Measurements from ENCODE around the gene CPSF4L. TPM values are rescaled to one million over a fixed set of nuclear protein-coding genes. Genes with fewer than 3 reads are reported as not detected.

Gene CPSF4L
- total and polyA plus RNA-seq, 2 of the 13 experiments (the other 11 are each of a cell fraction or from before 2014, with no cell fraction given), result 0.73 to 1.6 TPM

GRCh38 chr17:73268582-73269328 lies 7.1 kb upstream of the CPSF4L start (continued):
- TF ChIP-seq, protein P1, sequence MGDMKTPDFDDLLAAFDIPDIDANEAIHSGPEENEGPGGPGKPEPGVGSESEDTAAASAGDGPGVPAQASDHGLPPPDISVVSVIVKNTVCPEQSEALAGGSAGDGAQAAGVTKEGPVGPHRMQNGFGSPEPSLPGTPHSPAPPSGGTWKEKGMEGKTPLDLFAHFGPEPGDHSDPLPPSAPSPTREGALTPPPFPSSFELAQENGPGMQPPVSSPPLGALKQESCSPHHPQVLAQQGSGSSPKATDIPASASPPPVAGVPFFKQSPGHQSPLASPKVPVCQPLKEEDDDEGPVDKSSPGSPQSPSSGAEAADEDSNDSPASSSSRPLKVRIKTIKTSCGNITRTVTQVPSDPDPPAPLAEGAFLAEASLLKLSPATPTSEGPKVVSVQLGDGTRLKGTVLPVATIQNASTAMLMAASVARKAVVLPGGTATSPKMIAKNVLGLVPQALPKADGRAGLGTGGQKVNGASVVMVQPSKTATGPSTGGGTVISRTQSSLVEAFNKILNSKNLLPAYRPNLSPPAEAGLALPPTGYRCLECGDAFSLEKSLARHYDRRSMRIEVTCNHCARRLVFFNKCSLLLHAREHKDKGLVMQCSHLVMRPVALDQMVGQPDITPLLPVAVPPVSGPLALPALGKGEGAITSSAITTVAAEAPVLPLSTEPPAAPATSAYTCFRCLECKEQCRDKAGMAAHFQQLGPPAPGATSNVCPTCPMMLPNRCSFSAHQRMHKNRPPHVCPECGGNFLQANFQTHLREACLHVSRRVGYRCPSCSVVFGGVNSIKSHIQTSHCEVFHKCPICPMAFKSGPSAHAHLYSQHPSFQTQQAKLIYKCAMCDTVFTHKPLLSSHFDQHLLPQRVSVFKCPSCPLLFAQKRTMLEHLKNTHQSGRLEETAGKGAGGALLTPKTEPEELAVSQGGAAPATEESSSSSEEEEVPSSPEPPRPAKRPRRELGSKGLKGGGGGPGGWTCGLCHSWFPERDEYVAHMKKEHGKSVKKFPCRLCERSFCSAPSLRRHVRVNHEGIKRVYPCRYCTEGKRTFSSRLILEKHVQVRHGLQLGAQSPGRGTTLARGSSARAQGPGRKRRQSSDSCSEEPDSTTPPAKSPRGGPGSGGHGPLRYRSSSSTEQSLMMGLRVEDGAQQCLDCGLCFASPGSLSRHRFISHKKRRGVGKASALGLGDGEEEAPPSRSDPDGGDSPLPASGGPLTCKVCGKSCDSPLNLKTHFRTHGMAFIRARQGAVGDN (CRISPR knock-in tag; IDR thresholded peaks at IDR 0.05), result peak; percentile 73
- TF ChIP-seq MATR3 (CRISPR knock-in tag; IDR thresholded peaks at IDR 0.05) (no peak), HDAC6 (IDR thresholded peaks at IDR 0.05; ENCODE audit: low read depth, low read length) (no peak), SNRNP70 (IDR thresholded peaks at IDR 0.05; ENCODE audit: low read depth, low read length) (no peak), ZNF713 (CRISPR knock-in tag; IDR thresholded peaks at IDR 0.05) (no peak), AFF4 (CRISPR knock-in tag; IDR thresholded peaks at IDR 0.05) (no peak), FUBP1 (CRISPR knock-in tag; IDR thresholded peaks at IDR 0.05; ENCODE audit: borderline replicate concordance) (no peak), HDAC2 (CRISPR knock-in tag; IDR thresholded peaks at IDR 0.05) (no peak), KDM3A (CRISPR knock-in tag; IDR thresholded peaks at IDR 0.05; ENCODE audit: low read depth) (no peak), AGO1 (IDR thresholded peaks at IDR 0.05; ENCODE audit: low read depth, low read length, poor library complexity, severe bottlenecking) (no peak), REPIN1 (CRISPR knock-in tag; IDR thresholded peaks at IDR 0.05; ENCODE audit: borderline replicate concordance, low read depth) (no peak), ELF4 (CRISPR knock-in tag; IDR thresholded peaks at IDR 0.05; ENCODE audit: borderline replicate concordance) (no peak), HCFC1 (IDR thresholded peaks at IDR 0.05; ENCODE audit: low read depth, low read length) (no peak), RARA (CRISPR knock-in tag; IDR thresholded peaks at IDR 0.05) (no peak), ZNF33B (CRISPR knock-in tag; IDR thresholded peaks at IDR 0.05) (no peak), ZNF674 (CRISPR knock-in tag; IDR thresholded peaks at IDR 0.05; ENCODE audit: low read depth) (no peak), ZNF746 (CRISPR knock-in tag; IDR thresholded peaks at IDR 0.05) (no peak), ZFX (CRISPR knock-in tag; IDR thresholded peaks at IDR 0.05; ENCODE audit: low read depth) (peak; percentile 35; the same call in 1 of the 2 replicates)
- TF ChIP-seq, protein P2, sequence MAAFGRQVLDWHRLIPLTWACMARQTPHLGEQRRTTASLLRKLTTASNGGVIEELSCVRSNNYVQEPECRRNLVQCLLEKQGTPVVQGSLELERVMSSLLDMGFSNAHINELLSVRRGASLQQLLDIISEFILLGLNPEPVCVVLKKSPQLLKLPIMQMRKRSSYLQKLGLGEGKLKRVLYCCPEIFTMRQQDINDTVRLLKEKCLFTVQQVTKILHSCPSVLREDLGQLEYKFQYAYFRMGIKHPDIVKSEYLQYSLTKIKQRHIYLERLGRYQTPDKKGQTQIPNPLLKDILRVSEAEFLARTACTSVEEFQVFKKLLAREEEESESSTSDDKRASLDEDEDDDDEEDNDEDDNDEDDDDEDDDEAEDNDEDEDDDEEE (CRISPR knock-in tag; IDR thresholded peaks at IDR 0.05), result no peak

Data from HepG2 (cell line).